ENCODE measurements around the gene LCE5A.

DNA sequence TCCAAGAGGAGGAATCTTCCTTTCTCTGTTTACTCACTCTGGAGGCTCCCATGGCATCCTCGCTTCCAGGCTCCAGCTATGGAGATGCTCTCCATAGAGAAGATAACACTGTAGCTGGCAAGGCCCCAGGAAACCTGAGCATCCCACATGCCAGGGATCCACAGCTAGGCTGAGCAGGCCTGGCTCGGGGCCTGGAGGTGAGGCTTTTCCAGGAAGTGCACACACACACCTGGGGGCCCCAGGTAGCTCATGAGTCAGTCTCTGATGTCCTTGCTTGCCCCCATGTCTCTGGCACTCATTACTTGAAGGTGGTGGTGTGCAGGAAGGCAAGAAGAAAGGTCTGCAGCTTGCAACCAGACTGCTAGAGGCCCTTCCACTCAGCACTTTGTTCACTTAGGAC is 5.5 kb upstream of the LCE5A start:
- TF ChIP-seq, protein P1, sequence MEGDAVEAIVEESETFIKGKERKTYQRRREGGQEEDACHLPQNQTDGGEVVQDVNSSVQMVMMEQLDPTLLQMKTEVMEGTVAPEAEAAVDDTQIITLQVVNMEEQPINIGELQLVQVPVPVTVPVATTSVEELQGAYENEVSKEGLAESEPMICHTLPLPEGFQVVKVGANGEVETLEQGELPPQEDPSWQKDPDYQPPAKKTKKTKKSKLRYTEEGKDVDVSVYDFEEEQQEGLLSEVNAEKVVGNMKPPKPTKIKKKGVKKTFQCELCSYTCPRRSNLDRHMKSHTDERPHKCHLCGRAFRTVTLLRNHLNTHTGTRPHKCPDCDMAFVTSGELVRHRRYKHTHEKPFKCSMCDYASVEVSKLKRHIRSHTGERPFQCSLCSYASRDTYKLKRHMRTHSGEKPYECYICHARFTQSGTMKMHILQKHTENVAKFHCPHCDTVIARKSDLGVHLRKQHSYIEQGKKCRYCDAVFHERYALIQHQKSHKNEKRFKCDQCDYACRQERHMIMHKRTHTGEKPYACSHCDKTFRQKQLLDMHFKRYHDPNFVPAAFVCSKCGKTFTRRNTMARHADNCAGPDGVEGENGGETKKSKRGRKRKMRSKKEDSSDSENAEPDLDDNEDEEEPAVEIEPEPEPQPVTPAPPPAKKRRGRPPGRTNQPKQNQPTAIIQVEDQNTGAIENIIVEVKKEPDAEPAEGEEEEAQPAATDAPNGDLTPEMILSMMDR (conservative IDR thresholded peaks at IDR 0.05; ENCODE audit: low read depth, low read length), result no peak
- no peak for TF ChIP-seq EZH2 (IDR thresholded peaks at IDR 0.05; ENCODE audit: low read length, unreplicated experiment)

Measured in PC-3 (cell line).